ENCODE results near the gene OPCML.
A peak's percentile ranks its signal among the peaks of the same experiment; 100 is the strongest.

Gene OPCML

GRCh38 chr11:132971351-132971750 is 561.0 kb downstream of the OPCML start:
- no peak for FAIRE-seq

DNA sequence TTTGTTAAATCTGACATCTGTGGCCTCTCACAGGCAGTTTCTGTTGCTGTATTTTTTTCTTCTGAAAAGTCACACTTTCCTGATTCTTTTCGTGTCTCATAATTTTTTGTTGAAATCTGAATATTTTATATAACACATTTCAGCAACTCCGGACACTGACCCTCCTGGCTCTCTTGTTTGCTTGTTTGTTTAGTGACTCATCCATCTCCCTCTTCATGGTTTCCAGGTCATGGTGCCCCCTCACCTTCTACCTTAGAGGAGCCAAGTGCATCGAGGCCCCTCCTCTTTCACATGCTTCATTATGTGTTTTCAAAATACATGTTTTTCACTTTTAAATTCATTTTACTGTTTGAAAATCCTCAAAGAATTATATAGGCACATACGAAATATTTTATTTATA is 562.4 kb downstream of the OPCML start:
- no peak for FAIRE-seq

DNA sequence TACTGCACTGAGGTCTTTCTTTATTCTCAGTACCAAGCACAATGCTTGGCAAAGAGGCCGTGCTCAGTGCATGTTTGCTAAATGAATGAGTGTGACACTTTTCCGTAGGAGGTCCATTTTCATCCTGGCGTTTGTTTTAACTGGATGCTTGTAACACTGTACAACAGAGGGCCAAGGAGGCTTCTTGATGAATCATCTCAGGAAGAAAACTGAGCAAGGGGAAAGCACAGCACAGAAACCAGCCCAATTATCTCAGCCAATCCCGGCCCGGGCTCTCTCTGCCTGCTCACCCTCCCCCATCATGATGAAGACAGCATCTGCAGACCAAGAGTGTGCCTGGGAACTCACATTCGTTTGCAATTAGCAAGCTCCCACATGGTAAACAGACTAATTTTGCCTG is 570.3 kb downstream of the OPCML start:
- no peak for FAIRE-seq

GRCh38 chr11:132961453-132961852 is 570.8 kb downstream of the OPCML start:
- FAIRE-seq: no peak

GRCh38 chr11:132960273-132961078 is 571.8 kb downstream of the OPCML start:
- no peak for FAIRE-seq

GRCh38 chr11:132959693-132960092 is 572.6 kb downstream of the OPCML start:
- no peak for FAIRE-seq

GRCh38 chr11:132957881-132958280 is 574.4 kb downstream of the OPCML start:
- no peak for FAIRE-seq

DNA sequence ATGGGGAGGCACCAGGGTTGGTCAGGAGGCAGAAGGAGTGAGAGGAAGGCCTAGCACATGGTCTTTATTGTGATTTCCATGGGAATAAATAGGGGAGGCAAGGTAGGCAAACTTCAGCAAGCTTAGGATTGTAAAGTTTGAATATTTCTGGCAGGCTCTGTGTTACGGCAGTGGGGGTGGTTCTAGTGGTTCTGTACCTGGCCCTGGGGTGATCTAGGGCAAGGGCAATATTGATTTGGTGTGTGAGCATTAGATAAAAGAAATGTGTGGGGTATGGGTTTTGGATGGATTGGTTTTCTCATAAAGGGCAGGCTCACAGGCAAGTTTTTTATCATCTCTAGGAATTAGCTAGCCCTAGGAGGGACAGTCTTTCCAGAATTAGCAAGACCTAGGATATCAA is 584.0 kb downstream of the OPCML start:
- FAIRE-seq: no peak

DNA sequence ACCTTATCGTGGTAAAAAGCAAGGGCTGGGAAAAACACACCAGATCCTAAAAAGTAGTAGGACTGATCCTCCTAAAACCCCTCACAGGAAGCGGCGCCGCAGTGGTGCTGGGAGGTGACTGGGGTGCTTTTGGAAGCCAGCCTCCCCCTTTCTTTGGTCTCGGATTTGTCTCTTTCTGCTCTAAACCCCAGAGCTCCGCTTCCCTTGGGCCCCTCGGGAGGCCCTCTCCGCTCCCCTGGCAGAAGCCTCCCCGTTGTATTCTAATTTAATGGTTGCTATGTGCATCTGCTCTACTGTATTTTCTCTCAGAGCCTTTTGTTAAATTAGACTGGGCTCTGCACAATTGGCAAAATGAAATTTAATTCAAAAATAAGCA is 587.7 kb downstream of the OPCML start:
- no peak for FAIRE-seq

GRCh38 chr11:132943706-132944568 is 588.4 kb downstream of the OPCML start:
- FAIRE-seq: no peak

- no peak for FAIRE-seq
Observed at GRCh38 chr11:132943357-132943705, 589.0 kb downstream of the OPCML start.

DNA sequence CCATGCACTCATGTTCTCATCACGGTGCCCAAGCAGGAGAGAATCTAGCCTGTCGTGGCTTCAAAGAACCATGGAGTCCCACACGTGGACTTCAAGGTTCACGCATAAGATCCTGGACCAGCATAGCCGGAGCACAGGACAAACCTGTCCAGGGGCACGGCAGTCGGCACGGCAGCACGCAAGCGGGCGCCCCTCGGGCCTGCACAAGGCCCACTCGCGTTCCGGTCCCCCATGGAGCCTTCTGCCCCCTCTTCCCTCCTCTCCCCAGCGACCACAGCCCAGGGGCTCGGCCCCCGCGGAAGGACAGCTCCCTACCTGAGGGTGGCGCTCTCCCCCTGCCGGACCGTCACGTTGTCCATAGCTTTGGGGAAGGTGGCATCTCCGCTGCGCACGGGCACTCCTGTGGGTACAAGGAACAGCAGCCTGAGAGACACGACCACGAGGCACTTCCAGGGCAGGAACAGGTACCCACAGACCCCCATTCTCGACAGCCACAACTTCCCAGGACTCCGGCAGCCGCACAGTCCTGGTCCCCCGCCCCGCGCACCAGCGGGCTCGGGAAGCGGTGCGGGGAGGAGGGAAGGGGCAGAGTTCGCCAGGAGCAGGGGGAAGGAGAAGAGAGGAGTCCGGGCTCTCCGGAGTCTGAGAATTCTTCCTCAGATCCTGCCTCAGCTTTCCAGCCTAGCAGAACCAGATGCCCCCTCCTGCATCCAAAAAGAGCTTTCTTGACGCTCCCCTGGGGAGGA is 589.5 kb downstream of the OPCML start:
- no peak for FAIRE-seq

GRCh38 chr11:132941761-132942160 is 590.5 kb downstream of the OPCML start:
- no peak for FAIRE-seq

DNA sequence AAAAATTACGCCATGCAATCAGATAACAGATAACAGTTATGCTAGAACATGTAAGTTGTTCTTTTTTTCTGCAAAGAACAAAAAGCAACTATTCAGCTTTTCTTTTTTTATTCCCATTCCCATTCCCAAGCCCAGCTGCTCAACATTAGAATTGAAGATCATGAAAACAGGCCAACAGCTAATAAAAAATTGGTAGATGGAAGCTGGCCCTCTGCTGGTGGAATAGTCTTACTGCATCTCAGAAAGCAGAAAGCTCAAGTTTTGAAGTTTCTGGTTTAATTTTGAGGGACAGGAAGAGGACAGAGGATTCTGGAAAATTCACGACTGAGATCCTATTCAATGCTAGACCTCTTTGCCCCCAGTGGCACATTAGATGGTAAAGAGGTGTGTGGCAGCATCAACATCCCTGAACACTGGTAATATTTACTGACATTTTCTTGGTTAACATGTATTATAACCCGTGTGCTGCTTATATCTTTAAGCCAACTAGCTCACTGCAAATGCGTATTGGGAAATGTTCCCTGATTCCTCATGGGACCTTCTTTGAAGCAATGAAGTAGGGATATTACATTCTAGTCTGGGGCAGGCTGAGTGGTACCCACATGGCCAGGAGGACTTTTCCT is 591.2 kb downstream of the OPCML start:
- peak; percentile 66 for FAIRE-seq

GRCh38 chr11:132937016-132937415 is 595.3 kb downstream of the OPCML start:
- no peak for FAIRE-seq

DNA sequence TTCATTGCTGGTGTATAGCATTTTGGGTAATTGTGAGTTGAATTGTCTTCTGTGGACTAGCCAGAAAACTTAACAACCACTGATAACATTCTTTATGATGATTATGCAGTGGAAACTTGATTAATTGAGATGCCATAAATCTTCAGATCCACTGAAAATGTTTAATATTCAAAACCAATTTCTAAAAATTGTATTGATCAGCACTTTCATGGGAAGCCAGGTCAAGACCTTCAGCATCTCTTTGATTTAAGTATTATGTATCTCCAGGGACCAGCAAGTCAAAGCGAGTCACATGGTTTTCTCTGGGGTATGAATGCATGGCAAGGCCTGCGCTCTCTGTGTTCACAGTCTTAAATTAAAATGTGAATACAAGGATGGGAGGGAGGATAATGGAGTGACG is 596.9 kb downstream of the OPCML start:
- no peak for FAIRE-seq

GRCh38 chr11:132933703-132934102 is 598.6 kb downstream of the OPCML start:
- FAIRE-seq: no peak

- FAIRE-seq: no peak
Observed at GRCh38 chr11:132925825-132926469, 606.4 kb downstream of the OPCML start.

- FAIRE-seq: no peak
Observed at GRCh38 chr11:132921597-132921996, 610.7 kb downstream of the OPCML start.

DNA sequence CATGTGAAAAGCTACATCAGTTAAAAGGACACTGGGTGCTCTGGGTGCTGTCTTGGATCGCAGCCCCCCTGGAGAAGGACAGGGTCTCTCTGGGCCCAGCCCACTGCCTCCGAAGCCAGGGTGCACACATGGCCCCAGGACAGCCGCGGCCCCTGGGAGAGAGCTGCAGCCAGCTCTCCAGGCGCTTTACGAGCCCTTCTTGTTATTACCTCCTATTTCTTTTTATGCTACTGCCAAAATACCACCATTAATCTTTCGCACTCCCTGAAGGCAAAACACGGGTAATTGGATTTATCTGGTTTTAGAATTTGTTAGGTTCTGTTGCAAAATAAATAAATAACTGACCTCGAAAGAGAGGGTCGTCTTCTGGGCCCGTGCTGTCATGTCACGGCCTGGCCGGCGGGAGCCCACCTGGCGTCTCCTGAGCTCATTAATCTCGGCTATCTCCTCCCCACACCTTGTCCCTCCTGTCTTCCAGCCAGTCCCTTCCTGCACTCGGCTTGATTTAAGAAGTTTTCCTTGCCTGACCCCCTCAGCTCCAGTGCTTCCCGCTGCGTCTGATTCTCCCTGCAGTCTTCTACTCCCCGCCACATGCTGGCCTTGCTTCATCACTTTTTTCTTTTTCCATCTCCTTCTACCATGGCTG is 611.7 kb downstream of the OPCML start:
- no peak for FAIRE-seq

DNA sequence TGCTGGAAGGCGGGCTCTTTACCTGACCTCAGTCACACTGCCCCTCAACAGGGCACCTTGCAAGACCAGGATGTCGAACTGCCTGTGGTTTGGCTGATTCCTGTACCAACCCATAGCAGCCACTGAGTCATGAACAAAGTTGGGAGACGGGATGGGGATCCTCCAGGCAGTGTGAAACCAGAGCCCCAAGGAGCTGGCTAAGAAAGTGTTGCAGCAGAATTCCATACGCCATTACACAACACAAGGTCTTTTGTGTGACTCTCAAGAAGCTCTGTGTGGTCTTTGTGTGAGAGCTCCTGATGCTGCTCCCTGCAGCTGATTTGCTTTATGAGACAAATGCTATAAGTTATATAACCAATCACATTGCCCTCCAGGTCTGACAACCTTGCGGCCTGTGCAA is 617.7 kb downstream of the OPCML start:
- FAIRE-seq: no peak

DNA sequence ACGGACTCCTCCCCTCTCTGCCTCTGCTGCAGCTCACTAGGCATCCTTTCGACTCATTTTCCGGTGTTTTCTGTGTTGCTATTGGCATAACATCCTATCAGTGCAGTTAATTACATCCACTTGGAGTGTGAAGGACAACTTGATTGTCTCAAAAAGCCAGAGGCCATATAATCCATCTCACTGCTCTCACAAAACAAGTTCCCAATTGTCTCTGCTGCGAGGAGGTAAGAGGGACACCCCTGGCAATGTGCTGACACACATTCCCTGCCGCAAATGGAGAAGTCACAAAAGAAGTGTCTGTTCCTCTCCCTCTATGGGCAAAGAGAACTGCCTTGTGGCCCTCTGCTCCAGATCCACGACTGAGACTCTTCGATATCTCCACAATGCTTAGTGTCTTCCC is 618.4 kb downstream of the OPCML start:
- FAIRE-seq: no peak
